ENCODE measurements around the gene GOLGB1.
"Not testable (repeated sequence)": the region's sequence is repeated elsewhere in the genome, so short reads cannot be mapped to it uniquely, and the experiment has no call there.

The GOLGB1 gene

DNA sequence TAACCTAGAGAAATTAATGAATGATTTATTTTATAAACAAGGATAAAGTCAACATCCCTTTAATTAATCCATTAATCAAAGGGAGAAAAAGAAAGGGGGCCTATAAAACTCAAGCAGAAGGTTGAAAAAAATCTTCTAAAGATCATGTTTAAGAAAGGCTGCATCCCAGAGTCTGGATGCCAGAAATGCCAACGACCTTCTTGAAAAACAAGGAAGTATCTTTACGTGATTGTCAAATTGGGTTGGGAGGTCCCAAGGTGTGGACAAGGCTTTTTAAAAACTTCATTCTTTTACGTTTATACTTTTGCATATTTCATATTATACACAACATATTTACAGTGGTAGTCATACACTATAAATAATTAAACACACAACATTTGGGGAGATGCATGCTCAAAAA is 1.6 kb downstream of the GOLGB1 start:
- no peak for DNase-seq (ENCODE audit: low read depth in 2 of 2)

GRCh38 chr3:121743106-121743505 is 6.4 kb downstream of the GOLGB1 start:
- DNase-seq (ENCODE audit: low read depth in 2 of 2): not testable (repeated sequence)

- no peak for DNase-seq (ENCODE audit: low read depth in 2 of 2)
These were observed 8.6 kb downstream of the GOLGB1 start for GRCh38 chr3:121740896-121741295.

DNA sequence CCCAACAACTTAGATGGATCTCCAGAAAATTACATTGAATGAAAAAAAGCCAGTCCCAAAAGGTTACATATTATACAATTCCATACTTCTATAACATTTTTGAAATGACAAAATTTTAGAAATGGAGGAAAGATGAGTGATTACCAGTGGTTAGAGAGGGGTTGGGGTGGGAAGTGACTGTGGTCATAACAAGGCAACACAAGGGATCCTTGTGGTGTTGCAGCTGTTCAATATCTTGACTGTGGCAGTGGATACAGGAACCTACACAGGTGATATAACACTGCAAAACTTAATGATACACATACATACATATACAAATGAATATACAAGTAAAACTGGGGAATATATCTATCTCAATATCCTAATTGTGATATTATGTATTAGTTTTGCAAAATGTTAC is 9.6 kb downstream of the GOLGB1 start:
- DNase-seq (ENCODE audit: low read depth in 2 of 2): no peak

GRCh38 chr3:121737644-121738043 is 11.9 kb downstream of the GOLGB1 start:
- DNase-seq (ENCODE audit: low read depth in 2 of 2): no peak

DNA sequence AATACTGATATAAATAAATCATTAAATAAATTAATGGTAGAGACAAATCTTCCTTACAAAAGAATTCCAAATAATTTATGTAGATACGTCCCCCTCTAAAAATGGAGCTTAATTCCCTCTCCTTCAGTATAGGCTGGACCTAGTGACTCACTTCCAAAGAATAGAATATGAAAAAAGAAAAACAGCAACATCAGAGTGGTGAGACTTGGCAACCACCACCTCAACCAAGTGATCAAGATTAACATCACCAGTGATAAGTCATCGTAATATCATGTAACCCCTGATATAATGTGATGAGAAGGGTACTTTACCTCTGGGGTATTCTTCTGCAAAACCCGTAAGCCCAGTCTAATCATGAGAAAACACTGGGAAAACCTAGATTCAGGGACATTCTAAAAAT is 13.4 kb downstream of the GOLGB1 start:
- DNase-seq (ENCODE audit: low read depth in 2 of 2): no peak

- DNase-seq (ENCODE audit: low read depth in 2 of 2): no peak
These were observed 14.4 kb downstream of the GOLGB1 start for GRCh38 chr3:121735047-121735696.

DNA sequence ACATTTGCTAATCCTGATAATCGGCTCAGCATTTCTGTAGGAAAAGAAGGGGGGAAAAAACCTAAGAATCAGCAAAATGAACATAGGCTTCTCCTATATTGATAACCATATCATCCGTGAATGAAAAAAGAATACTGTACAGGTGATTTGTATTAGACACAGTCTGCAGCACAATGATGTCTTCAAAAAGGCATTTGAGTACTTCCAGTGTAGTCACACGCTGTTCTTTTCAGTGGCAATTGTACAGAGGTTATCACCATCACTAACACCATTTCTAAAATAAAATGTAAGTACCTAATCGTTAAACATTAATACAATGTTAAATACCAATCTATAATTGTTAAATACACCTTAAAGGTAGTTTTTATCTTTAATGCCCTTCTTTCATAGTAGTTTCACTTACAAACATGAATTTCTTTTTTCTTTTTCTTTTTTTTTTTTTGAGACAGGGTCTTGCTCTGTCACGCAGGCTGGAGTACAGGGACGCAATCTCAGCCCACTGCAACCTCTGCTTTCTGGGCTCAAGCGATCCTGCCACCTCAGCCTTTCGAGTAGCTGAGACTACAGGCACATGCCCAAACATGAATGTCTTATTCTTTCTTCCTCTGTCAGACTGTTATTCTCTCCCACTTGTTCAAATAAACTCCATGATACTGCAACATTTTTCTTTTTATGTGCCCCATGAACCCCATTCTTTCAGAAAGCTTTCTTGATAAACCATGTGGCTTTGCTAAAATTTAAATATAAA is 18.4 kb downstream of the GOLGB1 start:
- DNase-seq (ENCODE audit: low read depth in 2 of 2): no peak

- no peak for DNase-seq (ENCODE audit: low read depth in 2 of 2)
These were observed 25.4 kb downstream of the GOLGB1 start for GRCh38 chr3:121724130-121724529.

DNA sequence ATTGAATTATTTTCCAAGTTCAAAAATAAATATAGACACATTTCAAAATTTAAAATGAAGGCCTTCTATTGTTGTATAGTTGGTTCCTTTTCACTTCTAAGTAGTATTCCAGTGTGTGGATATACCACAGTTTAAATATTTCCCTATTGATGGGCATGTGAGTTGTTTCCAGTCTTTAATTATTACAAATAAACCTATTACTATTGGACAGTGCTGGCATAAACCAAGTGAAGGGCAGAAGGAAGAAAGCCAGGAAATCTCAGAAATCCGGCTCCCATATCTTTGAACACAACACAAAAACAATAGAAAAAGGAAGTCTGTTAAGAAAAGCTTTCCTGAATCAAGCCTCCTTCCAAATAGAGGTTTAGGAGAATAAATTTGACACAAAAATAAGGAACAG is 26.1 kb downstream of the GOLGB1 start:
- DNase-seq (ENCODE audit: low read depth in 2 of 2): no peak

DNA sequence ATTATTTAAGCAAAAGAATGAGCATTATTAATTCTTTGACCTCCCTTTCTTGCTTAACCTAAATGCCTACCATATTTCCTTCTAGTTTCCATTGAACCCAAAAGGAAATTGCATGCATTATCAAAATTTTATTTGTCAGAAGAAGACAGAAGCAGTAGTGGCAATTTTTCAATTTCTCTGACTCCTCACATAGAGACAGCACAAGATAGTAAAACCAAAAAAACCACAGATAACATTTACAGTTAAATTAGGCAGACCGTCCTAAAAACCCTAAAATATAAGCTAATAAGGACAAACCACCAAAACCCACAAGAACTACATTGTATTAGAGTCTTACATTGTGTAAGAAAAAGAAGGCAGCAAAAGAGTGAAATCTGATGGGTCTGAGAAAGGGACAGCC is 27.1 kb downstream of the GOLGB1 start:
- DNase-seq (ENCODE audit: low read depth in 2 of 2): no peak

DNA sequence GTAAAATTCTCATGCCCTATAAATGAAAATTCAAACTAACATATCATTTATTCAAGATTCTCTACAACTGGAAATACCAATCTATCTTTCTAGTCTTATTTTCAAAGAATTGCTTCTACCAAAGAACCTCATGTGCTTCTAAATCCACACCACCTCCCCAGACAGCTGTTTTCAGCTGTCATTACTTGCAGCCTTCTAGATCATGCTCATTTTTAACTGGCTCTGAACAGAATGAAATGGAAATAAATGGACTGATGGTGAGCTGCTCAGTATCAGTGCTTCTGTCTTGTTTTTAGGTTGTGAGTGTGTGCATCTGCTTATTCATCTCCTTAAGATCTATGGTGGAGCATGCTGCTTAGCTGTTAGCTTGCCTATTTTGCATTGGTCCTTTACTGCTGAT is 29.4 kb downstream of the GOLGB1 start:
- no peak for DNase-seq (ENCODE audit: low read depth in 2 of 2)

DNA sequence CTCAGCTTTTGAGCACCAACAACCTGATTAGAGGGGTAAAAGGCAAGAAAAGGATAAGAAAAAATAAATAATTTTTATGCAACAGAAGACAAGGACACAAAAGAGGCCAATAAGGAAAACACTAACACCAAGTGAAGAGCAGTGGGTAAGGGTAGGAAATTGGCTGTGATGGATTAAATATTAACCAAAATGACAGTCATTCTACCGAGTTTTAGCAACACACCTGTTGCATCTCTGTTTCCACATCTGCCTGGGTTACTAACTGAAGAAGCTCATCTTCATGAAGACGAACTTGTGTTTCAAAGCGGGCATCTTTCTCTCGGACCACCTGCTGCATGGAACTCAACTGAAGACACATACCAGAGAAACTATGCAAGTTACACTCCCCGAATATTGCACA is 30.1 kb downstream of the GOLGB1 start:
- DNase-seq (ENCODE audit: low read depth in 2 of 2): no peak

GRCh38 chr3:121718205-121718846 is 31.2 kb downstream of the GOLGB1 start:
- DNase-seq (ENCODE audit: low read depth in 2 of 2): no peak

GRCh38 chr3:121710347-121710746 is 39.2 kb downstream of the GOLGB1 start:
- no peak for DNase-seq (ENCODE audit: low read depth in 2 of 2)

- no peak for DNase-seq (ENCODE audit: low read depth in 2 of 2)
These were observed 41.8 kb downstream of the GOLGB1 start for GRCh38 chr3:121707531-121708273.

DNA sequence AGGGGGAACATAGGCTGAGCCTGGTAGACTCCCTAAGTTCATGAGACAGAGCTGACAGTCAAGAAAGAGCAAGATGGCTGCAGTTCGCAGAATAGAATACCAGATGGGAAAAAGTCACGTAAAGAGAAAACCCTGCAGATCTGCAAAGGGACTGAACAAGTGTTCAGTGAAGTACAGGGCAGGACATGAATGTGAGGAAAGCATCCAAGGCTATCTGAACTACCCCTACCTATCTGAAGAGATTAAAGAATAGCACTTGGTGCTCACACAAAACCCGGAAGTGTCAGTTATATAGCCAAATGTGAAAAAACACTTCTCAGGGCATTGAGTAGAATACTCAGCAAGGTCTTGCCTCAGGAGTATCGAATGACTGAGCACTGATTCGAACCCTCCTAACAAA is 44.0 kb downstream of the GOLGB1 start:
- no peak for DNase-seq (ENCODE audit: low read depth in 2 of 2)

GRCh38 chr3:121703973-121704372 is 45.6 kb downstream of the GOLGB1 start:
- no peak for DNase-seq (ENCODE audit: low read depth in 2 of 2)

GRCh38 chr3:121698901-121699300 is 50.6 kb downstream of the GOLGB1 start:
- DNase-seq (ENCODE audit: low read depth in 2 of 2): no peak

- no peak for DNase-seq (ENCODE audit: low read depth in 2 of 2)
These were observed 51.1 kb downstream of the GOLGB1 start for GRCh38 chr3:121698476-121698875.

- no peak for DNase-seq (ENCODE audit: low read depth in 2 of 2)
These were observed 53.4 kb downstream of the GOLGB1 start for GRCh38 chr3:121696186-121696585.

DNA sequence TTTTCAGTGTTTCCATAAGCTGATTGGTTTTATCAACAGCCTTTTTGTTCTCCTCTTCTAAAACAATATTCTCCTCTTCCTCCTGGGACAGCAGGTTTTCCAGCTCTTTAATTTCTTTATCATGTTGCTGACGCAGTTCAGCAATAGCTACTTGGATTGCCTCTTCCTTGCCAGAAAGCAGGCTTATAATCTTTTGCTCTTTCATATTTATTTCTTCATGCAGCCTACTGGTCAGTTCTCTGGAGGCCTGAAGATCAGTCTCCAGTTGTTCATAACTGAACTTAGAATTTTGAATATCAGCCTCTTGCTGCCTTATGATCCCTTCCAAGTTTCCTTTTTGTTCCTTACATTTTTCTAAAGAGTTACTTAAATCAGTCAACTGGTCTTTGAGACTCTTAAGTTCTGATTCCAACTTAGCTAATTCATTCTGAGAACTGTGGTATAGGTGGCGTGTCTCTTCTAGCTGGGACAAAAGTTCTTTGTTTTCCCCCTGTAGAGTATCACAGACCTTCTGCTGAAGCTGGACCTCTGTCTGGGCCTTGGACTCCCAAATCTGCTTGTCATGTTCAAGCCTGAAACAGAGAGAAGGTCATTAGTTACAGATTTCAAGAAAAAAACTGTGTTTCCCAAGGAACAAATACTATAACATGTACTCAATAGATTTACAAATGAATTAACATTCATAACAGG is 57.4 kb downstream of the GOLGB1 start:
- DNase-seq (ENCODE audit: low read depth in 2 of 2): no peak
